Activated T-cell treated with anti-CD3 and anti-CD28 coated beads, Interleukin-2, amount 50 U/mL, for 72 hours (primary cell): ENCODE data around the gene NYNRIN. TPM values are rescaled to one million over a fixed set of nuclear protein-coding genes. Genes with fewer than 3 reads are reported as not detected.

ENCODE experiments used
- ATAC-seq, 2 donors: fragments of 150-1000 bp; cut with Tn5 transposase; replicated peaks in 1 of 2; 2 replicates each; pipeline ENCODE4 v1.10.0; 2021; ENCODE audit warnings: moderate library complexity in 2 of 2, mild to moderate bottlenecking in 1 of 2
- DNase-seq, 2 donors: peaks; one replicate each; pipeline ENCODE4 v3.0.0; 2021 to 2022; ENCODE audit warnings: mixed read lengths in 1 of 2
- H3K27ac Mint-ChIP-seq: one replicate; pipeline ENCODE4 v1.8.0; 2022; ENCODE audit warnings: mild to moderate bottlenecking, moderate library complexity, mixed read lengths
- H3K27me3 Mint-ChIP-seq: one replicate; pipeline ENCODE4 v1.8.0; 2022; ENCODE audit warnings: low read depth, mixed read lengths
- H3K36me3 Mint-ChIP-seq, 2 donors: one replicate each; pipeline ENCODE4 v1.8.0; 2022; ENCODE audit warnings: mixed read lengths in 2 of 2, mild to moderate bottlenecking in 1 of 2; ENCODE audit not compliant: insufficient read depth in 2 of 2
- H3K4me1 Mint-ChIP-seq: one replicate; pipeline ENCODE4 v1.8.0; 2022; ENCODE audit warnings: low read depth, mixed read lengths
- H3K4me3 Mint-ChIP-seq, 2 donors: one replicate each; pipeline ENCODE4 v1.8.0; 2022; ENCODE audit warnings: mild to moderate bottlenecking in 2 of 2, mixed read lengths in 2 of 2, moderate library complexity in 2 of 2
- H3K9me3 Mint-ChIP-seq, 2 donors: one replicate each; pipeline ENCODE4 v1.8.0; 2022; ENCODE audit warnings: mixed read lengths in 2 of 2
- total RNA-seq, 2 donors: library from RNA; stranded (reverse); gene quantifications; one replicate each; pipeline ENCODE4 v1.2.3, GENCODE V29; 2022

NYNRIN gene
- total RNA-seq, 2 donors from 2014 or later: 0.09 to 0.14 TPM

DNA sequence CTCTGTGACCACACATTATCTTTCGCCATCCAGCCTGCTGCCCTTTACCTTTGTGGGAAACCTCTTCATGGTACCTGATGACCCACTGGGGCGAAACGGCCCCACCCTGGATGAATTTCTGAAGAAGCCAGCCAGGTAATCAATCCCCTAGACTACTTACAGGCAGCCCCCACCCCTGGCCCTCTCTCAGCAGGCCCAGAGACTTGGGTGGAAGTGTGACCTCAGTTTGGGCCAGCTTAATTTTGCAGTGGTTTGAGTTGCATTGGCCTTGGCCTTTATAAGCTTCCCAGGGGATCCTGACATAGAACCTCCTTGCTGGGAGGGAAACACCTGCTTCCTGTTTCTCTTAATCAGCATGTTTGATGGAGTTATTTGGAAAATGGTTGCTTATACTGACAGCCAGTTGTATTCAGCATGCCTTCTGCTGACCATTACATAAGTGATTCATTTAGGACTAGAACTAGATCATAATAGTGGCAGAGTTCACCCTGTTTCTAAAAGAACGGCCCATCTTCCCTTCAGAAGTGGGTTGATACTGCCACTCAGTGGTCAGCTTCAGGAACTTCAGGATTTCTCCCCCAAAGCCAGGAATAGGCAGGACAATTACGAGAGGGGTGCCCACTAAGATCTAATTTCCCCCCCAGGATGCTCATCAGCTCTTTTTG lies 37.7 kb downstream of the NYNRIN start:
- Mint-ChIP-seq H3K4me3 (no peak overlapping the region), H3K4me1 (peaks cover 50% of the 10 kb centered on the region), H3K36me3 (peaks cover 8 to 25% of the 10 kb centered on the region in 2 donors), H3K27me3 (no peaks in the 10 kb centered on the region), H3K27ac (peak overlapping the region; percentile 16), H3K9me3 (no peaks in the 10 kb centered on the region)
- DNase-seq (peak in 1 of 2 donors; percentile 41), ATAC-seq (peak; percentile 33 to 47)

DNA sequence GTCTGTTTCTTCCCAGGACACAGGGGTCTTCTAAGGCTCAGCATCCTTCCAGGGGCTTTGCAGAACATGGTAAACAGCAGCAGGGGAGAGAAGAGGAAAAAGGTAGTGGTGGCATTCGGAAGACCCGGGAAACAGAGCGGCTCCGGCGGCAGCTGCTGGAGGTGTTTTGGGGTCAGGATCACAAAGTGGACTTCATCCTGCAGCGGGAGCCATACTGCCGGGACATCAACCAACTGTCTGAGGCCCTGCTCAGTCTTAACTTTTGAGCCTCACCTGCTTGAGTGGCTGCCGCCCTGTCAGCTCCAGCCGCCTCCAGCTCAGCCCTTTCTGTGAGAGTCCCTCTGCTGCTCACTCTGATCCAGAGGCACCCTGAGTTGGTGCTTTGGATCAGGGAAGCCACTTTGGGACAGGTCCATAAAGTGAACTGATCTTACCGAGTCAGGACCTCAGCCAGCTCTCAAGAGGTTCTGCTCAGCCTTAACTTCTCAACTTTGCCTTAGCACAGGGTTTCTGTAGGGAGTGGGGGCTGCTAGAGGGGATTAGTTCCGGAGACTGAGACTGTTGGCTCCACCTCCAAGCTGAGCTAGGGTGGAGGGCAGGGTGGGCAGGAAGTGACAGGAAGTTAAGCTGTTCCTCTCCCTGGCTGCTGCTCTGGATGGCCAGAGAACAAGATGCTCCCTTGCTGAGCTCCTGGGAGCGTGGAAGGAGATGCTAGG lies 38.4 kb downstream of the NYNRIN start:
- Mint-ChIP-seq H3K4me1 (peaks cover 49% of the 10 kb centered on the region), H3K36me3 (peaks cover 5 to 21% of the 10 kb centered on the region in 2 donors), H3K27ac (peak overlapping the region; percentile 16), H3K27me3 (no peaks in the 10 kb centered on the region), H3K9me3 (no peaks in the 10 kb centered on the region), H3K4me3 (no peak overlapping the region)
- no peak for ATAC-seq
- DNase-seq: no peak

DNA sequence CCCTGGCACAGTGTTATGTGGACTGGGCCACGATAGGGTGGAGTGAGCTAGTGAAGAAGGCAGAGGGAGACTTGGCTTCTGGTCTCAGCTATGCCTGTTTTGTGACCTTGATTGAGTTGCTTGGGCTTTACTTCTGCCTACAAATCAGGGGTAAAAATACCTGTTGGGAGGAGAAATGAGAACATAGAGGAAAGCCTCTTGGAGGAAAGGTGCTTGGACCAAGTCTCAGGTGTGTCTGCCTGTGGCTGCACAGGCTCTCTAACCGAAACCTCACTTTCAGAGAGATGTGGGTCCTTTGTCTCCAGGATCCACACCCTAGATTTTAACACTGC lies 38.9 kb downstream of the NYNRIN start:
- ATAC-seq (no peak), DNase-seq (no peak)
- Mint-ChIP-seq H3K4me1 (peaks cover 54% of the 10 kb centered on the region), H3K4me3 (no peak overlapping the region), H3K36me3 (peaks cover 5 to 20% of the 10 kb centered on the region in 2 donors), H3K27me3 (no peaks in the 10 kb centered on the region), H3K9me3 (no peaks in the 10 kb centered on the region), H3K27ac (no peak overlapping the region)

DNA sequence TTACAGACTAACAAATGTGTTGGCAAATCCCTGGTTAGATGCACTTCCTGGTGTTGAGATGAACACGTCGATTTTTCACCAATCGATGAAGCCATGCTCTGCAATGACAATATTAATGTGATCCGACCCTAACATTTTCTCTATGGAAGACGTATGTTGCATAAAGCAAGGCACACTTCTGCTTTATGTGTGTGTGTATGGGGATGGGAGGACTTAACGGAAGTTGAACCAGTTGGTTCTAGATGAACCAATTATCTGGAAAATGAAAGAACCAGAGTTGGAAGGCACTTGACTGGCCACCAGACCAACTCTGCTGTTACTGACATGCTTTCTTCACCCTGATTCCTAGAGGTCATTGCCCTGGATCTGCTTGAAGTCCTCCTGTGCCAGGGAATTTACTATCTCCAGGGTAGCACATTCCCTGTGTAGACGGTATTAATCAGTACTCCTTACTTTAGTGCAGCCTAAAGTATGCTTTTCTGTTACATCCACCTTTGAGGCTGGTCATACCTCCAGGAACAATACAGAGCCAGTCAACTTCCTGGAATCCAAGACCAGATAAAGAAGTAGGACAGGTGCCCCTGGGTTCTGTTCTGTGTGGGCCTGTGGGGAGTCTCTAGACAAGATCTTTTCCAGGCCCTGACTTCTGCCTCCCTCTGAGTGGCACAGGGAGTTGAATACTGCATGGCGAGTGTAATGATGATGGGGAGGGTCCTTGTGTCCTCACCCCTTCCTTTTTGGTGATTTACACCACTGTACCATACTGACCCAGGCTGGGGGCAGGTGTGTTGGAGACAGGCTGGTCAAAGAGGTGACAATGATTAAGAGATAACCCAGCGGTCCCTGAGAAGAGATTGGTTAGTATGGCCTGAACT lies 39.7 kb downstream of the NYNRIN start:
- H3K4me3 Mint-ChIP-seq: no peak overlapping the region
- H3K27me3 Mint-ChIP-seq: no peaks in the 10 kb centered on the region
- no peak for DNase-seq
- H3K4me1 Mint-ChIP-seq: peaks cover 58% of the 10 kb centered on the region
- peak overlapping the region; percentile 75 for H3K27ac Mint-ChIP-seq
- peaks cover 7 to 20% of the 10 kb centered on the region in 2 donors for H3K36me3 Mint-ChIP-seq
- no peak for ATAC-seq
- H3K9me3 Mint-ChIP-seq: no peaks in the 10 kb centered on the region

DNA sequence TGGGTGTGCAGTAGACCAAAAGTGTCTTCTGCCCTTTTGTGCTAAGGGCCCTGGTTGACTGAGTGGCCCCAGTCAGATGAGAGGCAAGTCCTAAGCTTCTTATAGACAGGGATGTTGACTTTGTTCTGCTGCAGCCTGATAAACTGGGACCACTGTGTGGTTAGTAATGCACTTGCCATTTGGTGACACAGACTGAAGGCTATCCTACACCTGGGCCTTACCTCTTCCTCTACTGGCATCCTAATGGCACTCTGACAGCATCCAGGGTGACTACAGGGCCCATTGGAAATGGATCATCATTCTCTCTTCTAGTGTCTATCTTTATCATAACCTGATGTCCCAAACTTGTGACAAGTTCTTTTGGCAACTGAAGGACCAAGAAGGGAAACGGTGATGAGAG lies 40.5 kb downstream of the NYNRIN start:
- Mint-ChIP-seq H3K36me3 (peaks cover 9 to 18% of the 10 kb centered on the region in 2 donors), H3K27ac (peak overlapping the region; percentile 6), H3K9me3 (no peaks in the 10 kb centered on the region), H3K4me3 (no peak overlapping the region), H3K27me3 (no peaks in the 10 kb centered on the region), H3K4me1 (peaks cover 60% of the 10 kb centered on the region)
- ATAC-seq (no peak), DNase-seq (no peak)

DNA sequence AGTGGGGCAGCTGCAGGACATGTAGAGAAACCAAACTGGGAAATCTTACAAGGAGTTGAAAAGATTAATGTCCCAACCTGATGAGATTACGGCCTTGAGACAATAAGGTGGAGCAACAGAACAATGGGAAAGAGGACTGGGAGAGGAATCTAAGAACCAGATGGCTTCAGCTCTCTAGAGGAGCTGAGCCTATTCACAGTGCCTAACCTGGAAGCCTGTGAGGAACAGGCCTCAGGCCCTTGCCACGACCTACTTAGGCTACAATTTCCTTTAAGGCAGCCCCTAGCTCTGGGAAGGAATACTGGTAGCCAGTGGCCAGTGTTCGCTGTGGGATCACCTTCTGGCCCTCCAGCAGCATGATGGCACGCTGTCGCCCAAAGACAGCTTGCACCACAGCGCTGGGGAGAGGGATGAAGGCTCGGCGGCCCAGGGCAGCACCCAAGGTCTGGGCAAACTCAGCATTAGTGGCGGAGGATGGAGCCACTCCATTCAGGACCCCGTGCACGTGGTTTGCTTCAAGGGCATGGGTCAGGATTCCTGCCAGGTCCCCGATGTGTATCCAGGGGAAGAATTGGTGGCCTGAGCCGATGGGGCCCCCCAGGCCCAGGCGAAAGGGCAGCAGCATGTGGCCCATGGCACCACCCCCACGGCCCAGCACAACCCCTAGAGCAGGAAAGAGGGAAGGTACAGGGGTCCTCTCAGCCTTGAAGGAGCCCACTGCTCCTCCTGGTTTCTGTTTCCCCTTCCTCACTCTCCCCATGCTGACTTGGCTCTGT lies 41.2 kb downstream of the NYNRIN start:
- DNase-seq (no peak), ATAC-seq (no peak)
- peaks cover 9 to 18% of the 10 kb centered on the region in 2 donors for H3K36me3 Mint-ChIP-seq
- no peaks in the 10 kb centered on the region for H3K9me3 Mint-ChIP-seq
- peaks cover 54% of the 10 kb centered on the region for H3K4me1 Mint-ChIP-seq
- no peak overlapping the region for H3K4me3 Mint-ChIP-seq
- peak overlapping the region; percentile 6 for H3K27ac Mint-ChIP-seq
- no peaks in the 10 kb centered on the region for H3K27me3 Mint-ChIP-seq

DNA sequence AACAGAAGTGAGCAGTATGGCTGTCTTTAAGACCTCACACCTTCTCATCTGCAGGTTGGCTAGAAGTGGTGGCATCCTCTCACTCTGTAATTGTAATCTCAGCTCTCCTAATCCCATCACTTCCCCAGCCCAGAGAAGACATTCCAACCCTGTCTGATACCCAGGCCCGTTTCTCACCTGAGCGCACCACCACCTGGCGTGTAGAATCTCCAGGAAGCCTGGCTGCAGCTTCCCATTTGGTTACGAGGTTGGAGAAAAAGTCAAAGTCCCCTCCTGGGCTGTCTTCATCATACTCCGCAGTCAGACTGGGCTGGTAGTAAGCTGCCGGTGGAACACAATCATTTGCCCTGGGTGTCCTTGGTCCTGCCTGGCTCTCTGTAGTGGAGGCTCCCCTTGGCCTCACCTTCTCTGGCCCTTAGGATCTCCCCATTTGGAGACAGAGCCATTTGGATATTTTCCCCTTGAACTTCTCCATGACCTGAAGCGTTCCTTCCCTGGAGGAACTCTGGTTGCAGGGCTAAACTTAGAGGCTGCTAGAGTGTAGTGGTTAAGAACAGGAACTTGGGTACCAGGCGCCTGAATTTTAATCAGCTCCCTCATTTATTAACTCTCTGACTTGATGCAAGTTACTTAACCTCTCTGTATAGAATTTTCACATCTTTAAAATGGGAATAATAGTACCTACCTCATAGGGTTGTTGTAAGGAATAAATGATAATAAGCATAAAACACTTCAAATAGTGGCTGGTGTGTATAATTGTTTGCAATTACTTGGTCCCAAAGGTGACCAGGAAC lies 42.0 kb downstream of the NYNRIN start:
- Mint-ChIP-seq H3K36me3 (peaks cover 9 to 15% of the 10 kb centered on the region in 2 donors), H3K4me1 (peaks cover 51% of the 10 kb centered on the region), H3K27ac (peak overlapping the region; percentile 40), H3K27me3 (no peaks in the 10 kb centered on the region), H3K9me3 (no peaks in the 10 kb centered on the region), H3K4me3 (peak overlapping the region; percentile 97)
- no peak for ATAC-seq
- DNase-seq: no peak

DNA sequence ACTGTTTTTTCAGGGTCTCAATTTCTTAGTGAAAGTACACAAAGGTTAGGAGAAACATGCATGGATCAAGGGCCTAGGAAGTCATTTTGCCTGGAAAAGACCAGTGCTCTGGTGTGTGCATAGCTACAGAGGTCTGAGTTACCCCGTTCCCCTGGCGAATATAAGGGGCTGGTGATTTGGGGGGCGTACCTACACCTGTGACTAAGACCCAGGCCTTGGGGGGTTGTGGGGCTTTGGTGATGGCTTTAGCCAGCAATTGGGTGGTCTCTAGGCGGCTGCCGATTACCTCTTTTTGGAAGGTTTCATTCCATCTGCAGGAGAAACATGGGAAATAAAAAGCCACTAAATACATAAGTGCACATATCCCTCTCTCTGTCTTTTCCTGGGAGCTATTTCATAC lies 42.7 kb downstream of the NYNRIN start:
- DNase-seq (no peak), ATAC-seq (no peak)
- Mint-ChIP-seq H3K27ac (peak overlapping the region; percentile 99), H3K36me3 (peaks cover 10 to 13% of the 10 kb centered on the region in 2 donors), H3K27me3 (no peaks in the 10 kb centered on the region), H3K9me3 (no peaks in the 10 kb centered on the region), H3K4me3 (peak overlapping the region; percentile 97), H3K4me1 (peaks cover 50% of the 10 kb centered on the region)

DNA sequence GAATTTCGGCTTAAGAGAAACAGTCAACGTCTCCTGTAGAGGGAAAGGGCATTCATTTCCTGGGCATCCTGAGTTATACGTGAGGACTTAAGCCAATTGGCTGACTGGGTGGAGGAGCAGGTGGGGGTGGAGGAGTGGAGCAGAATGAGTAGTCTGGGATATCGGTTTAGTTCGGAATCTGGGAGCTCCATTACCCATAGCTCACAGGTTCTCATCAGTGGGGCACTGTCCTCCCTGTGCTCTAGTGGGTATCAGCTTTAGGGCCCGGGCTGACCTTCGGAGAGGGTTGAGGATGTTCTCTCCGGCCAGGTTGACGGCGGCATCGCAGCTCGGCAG lies 43.1 kb downstream of the NYNRIN start:
- peak overlapping the region; percentile 99 for H3K27ac Mint-ChIP-seq
- H3K4me3 Mint-ChIP-seq: peak overlapping the region; percentile 97
- peaks cover 10 to 13% of the 10 kb centered on the region in 2 donors for H3K36me3 Mint-ChIP-seq
- DNase-seq (no peak), ATAC-seq (no peak)
- no peaks in the 10 kb centered on the region for H3K9me3 Mint-ChIP-seq
- peaks cover 46% of the 10 kb centered on the region for H3K4me1 Mint-ChIP-seq
- H3K27me3 Mint-ChIP-seq: no peaks in the 10 kb centered on the region

DNA sequence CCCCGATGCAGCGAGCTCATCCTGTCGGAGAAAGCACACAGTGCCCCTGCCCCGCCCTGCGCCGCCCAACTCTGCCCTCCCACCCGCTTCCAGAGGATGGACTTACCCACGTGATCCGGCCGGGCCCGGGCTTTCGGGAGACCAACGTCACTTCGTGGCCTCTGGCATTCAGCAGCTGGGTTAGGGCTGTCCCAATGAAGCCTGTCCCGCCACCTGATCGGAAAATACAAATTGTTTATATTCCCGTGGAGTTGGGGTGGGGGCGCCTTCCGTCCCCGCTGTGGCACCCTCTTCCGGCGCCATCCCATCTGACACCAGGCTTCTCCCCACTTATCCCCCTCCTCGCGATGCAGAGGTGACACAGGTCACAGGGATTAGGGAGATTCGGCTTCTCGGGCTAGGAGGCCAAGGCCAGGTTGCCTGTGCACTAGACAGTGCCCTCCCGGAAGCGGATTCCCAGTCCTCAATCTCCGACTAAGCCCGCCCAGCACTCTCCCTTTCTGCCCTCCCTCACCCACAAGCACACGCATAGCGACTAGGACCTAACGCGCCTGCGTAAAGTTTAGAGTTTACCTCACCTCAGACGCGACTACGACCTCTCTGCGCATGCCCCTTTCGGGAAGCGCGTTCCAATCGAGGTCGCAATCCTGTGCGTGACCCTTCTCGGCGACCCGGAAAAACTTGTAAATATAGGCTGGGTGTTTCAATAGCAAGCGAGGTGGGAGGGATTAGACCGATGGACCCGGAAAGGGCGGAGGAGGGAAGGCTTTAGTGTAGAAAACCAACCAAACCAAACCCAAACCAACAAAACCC lies 43.6 kb downstream of the NYNRIN start, which contains the start of gene SDR39U1:
SDR39U1 (minus strand) TSS at position 537 of the 813 bp plus-strand sequence; CDS start at position 530, 7 bp downstream.
- Mint-ChIP-seq H3K4me3 (peak within 1 kb of the TSS; percentile 97), H3K9me3 (no peaks in the 10 kb centered on the region), H3K27me3 (no peaks in the 10 kb centered on the region), H3K27ac (peak within 1 kb of the TSS; percentile 99), H3K36me3 (peaks cover 10 to 13% of the 10 kb centered on the region in 2 donors), H3K4me1 (peaks cover 43% of the 10 kb centered on the region)
- peak; percentile 95 to 97 for DNase-seq
- peak; percentile 90 for ATAC-seq

DNA sequence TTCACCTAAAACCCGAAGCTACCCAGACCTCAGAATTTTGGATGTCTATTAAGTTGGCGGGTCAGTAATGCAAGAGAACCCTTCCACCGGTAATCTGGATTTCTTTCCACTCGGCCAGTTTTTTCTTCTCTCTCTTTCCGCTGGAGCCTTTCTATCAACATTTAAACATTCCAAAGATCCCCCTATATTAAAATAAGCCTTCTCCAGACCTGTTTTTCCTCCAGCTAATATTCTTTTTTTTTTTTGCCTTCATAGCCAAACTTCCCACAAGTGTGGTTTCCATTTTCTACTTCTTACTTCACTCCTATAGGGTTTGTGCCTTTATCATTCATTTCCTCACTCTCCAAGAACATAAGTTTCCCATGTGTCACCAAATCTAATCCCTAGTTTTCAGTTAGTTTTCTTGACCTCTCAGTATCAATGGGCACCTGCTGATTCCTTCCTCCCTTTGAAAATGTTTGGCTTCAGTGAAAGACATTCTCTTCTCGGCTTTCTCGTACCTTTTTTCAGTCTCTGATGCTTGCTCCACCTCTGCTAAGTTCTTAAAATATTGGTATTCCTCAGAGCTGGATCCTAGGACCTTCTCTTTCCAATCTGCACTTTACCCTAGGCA lies 44.4 kb downstream of the NYNRIN start:
- Mint-ChIP-seq H3K27me3 (no peaks in the 10 kb centered on the region), H3K27ac (peak overlapping the region; percentile 99), H3K4me3 (peak overlapping the region; percentile 97), H3K9me3 (no peaks in the 10 kb centered on the region), H3K4me1 (peaks cover 43% of the 10 kb centered on the region), H3K36me3 (peaks cover 10 to 13% of the 10 kb centered on the region in 2 donors)
- DNase-seq (no peak), ATAC-seq (no peak)
